Esophagus muscularis mucosa (tissue), 4 donors: Measurements from ENCODE around the gene ITGAX. TPM values are rescaled to one million over a fixed set of nuclear protein-coding genes. Genes with fewer than 3 reads are reported as not detected.

ENCODE experiments used
- DNase-seq: peaks from one replicate; pipeline ENCODE4 v3.0.0-alpha.2; 2017; ENCODE audit errors: extremely low spot score
- H3K27ac ChIP-seq, 4 donors: fragments of 200-600 bp; sonication (generic); replicated peaks in 1 of 4; 1 replicate in 3 of 4; 2 replicates in 1 of 4; pipeline ENCODE4 v1.5.1; 2016 to 2019; ENCODE audit warnings: mild to moderate bottlenecking in 1 of 4
- H3K27me3 ChIP-seq, 4 donors: fragments of 200-600 bp; sonication (generic); one replicate each; pipeline versions ENCODE4 v1.5.1 to v1.6.0; 2016 to 2019
- H3K36me3 ChIP-seq, 4 donors: fragments of 200-600 bp; sonication (generic); one replicate each; pipeline ENCODE4 v1.5.1; 2016 to 2019
- H3K4me1 ChIP-seq, 4 donors: fragments of 200-600 bp; sonication (generic); one replicate each; pipeline ENCODE4 v1.5.1; 2016 to 2019
- H3K4me3 ChIP-seq, 4 donors: fragments of 200-600 bp; sonication (generic); 1 replicate in 2 of 4; 2 replicates in 2 of 4; pipeline ENCODE4 v1.5.1; 2016 to 2019; ENCODE audit warnings: mild to moderate bottlenecking in 4 of 4, moderate library complexity in 1 of 4
- H3K9me3 ChIP-seq, 4 donors: fragments of 200-600 bp; sonication (generic); 1 replicate in 3 of 4; 2 replicates in 1 of 4; pipeline ENCODE4 v1.5.1; 2016 to 2019
- CTCF ChIP-seq, 3 experiments: fragments of 200-600 bp in 2 of 3; fragments of 450-650 bp in 1 of 3; sonication (generic) in 2 of 3; IDR thresholded peaks; one replicate each; pipeline ENCODE4 v1.5.1; 2017 to 2019; ENCODE audit warnings: antibody characterized with exemption in 3 of 3, mild to moderate bottlenecking in 2 of 3, moderate library complexity in 1 of 3
- EP300 ChIP-seq: sonication (generic); formaldehyde crosslinking; IDR thresholded peaks from one replicate; pipeline ENCODE4 v1.6.1; 2017; ENCODE audit warnings: antibody characterized with exemption
- POLR2A ChIP-seq: fragments of 450-650 bp; IDR thresholded peaks from one replicate; pipeline ENCODE4 v1.6.1; 2017; ENCODE audit warnings: antibody characterized with exemption, moderate library complexity, mild to moderate bottlenecking, low read depth
- POLR2AphosphoS5 ChIP-seq, 2 donors: sonication (generic); formaldehyde crosslinking; IDR thresholded peaks; one replicate each; pipeline ENCODE4 v1.6.1; 2017; ENCODE audit warnings: antibody characterized with exemption in 2 of 2
- WGBS: methylation state at CpG from one replicate; pipeline ENCODE4 v1.1.5; 2018; 5-methylcytosine and 5-hydroxymethylcytosine counted together
- intact Hi-C: fragments of 100-400 bp; cut with DNase I; formaldehyde crosslinking; loops from one replicate; pipeline ENCODE4 v1.15.1; 2023
- total RNA-seq, 4 donors: library from RNA; depleted of rRNA; stranded (reverse); fragments of >200 nt; gene quantifications; one replicate each; pipeline versions ENCODE4 v1.1.0 to v1.2.1, GENCODE V29; 2016

The ITGAX gene
- total RNA-seq, 4 donors from 2014 or later = 0.71 to 11.3 (median 3.4) TPM

- Histone ChIP-seq H3K36me3 (no peaks in the 10 kb centered on the region), H3K4me3 (no peak overlapping the region), H3K9me3 (peaks cover 0 to 40% (median 29%) of the 10 kb centered on the region in 4 donors), H3K27me3 (peaks cover 0 to 42% (median 2%) of the 10 kb centered on the region in 4 donors), H3K27ac (no peak overlapping the region), H3K4me1 (no peaks in the 10 kb centered on the region)
- WGBS = 68% methylated on average over 16 of the region's 16 CpGs
- intact Hi-C loops = no loop called here
- DNase-seq = no peak
- TF ChIP-seq POLR2A = no peak
- no peak for TF ChIP-seq POLR2AphosphoS5 (IDR thresholded peaks at IDR 0.05)
These were observed 29.8 kb upstream of the ITGAX start for GRCh38 chr16:31325171-31325570.

- no peak overlapping the region for H3K4me3 ChIP-seq
- H3K36me3 ChIP-seq = no peaks in the 10 kb centered on the region
- 43% methylated on average over 10 of the region's 10 CpGs for WGBS
These were observed 27.2 kb upstream of the ITGAX start for GRCh38 chr16:31327646-31328225.

GRCh38 chr16:31328322-31329052, 26.5 kb upstream of the ITGAX start:
- Histone ChIP-seq H3K27ac (no peak overlapping the region), H3K27me3 (peaks cover 5 to 66% (median 19%) of the 10 kb centered on the region in 4 donors), H3K9me3 (peaks cover 0 to 11% (median 6%) of the 10 kb centered on the region in 4 donors), H3K4me1 (peaks cover 0 to 10% (median 9%) of the 10 kb centered on the region in 4 donors), H3K4me3 (no peak overlapping the region), H3K36me3 (no peaks in the 10 kb centered on the region)
- TF ChIP-seq POLR2AphosphoS5 (IDR thresholded peaks at IDR 0.05) = no peak
- TF ChIP-seq POLR2A = no peak
- no peak for TF ChIP-seq CTCF (IDR thresholded peaks at IDR 0.05)
- no peak for TF ChIP-seq EP300
- DNase-seq = no peak
- 85% methylated on average over 11 of the region's 12 CpGs for WGBS
- intact Hi-C loops = no loop called here

More at GRCh38 chr16:31327646-31328225, 27.2 kb upstream of the ITGAX start:
- DNase-seq = no peak
- Histone ChIP-seq H3K4me1 (peaks cover 0 to 10% (median 9%) of the 10 kb centered on the region in 4 donors), H3K9me3 (peaks cover 0 to 18% (median 12%) of the 10 kb centered on the region in 4 donors), H3K27ac (no peak overlapping the region), H3K27me3 (peaks cover 5 to 60% (median 19%) of the 10 kb centered on the region in 4 donors)
- TF ChIP-seq EP300 (no peak), POLR2A (no peak), CTCF (IDR thresholded peaks at IDR 0.05) (no peak), POLR2AphosphoS5 (IDR thresholded peaks at IDR 0.05) (no peak)
- intact Hi-C loops = no loop called here

GRCh38 chr16:31329671-31330552, 25.1 kb upstream of the ITGAX start:
- no peaks in the 10 kb centered on the region for H3K9me3 ChIP-seq
- H3K27me3 ChIP-seq = peaks cover 5 to 74% (median 19%) of the 10 kb centered on the region in 4 donors

GRCh38 chr16:31330553-31330890, 24.5 kb upstream of the ITGAX start:
- 38% methylated on average over 8 of the region's 8 CpGs for WGBS
- Histone ChIP-seq H3K4me3 (no peak overlapping the region), H3K36me3 (no peaks in the 10 kb centered on the region), H3K4me1 (peaks cover 0 to 10% (median 9%) of the 10 kb centered on the region in 4 donors), H3K9me3 (no peaks in the 10 kb centered on the region), H3K27ac (no peak overlapping the region), H3K27me3 (peaks cover 5 to 74% (median 19%) of the 10 kb centered on the region in 4 donors)
- DNase-seq = no peak
- intact Hi-C loops = no loop called here
- TF ChIP-seq POLR2AphosphoS5 (IDR thresholded peaks at IDR 0.05) = no peak
- no peak for TF ChIP-seq CTCF (IDR thresholded peaks at IDR 0.05)
- peak; percentile 5 for TF ChIP-seq POLR2A
- TF ChIP-seq EP300 = no peak

More at GRCh38 chr16:31329671-31330552, 25.1 kb upstream of the ITGAX start:
- Histone ChIP-seq H3K4me1 (peaks cover 0 to 10% (median 9%) of the 10 kb centered on the region in 4 donors), H3K4me3 (no peak overlapping the region), H3K27ac (no peak overlapping the region), H3K36me3 (no peaks in the 10 kb centered on the region)
- no peak for DNase-seq
- intact Hi-C loops = no loop called here
- TF ChIP-seq POLR2AphosphoS5 (IDR thresholded peaks at IDR 0.05) = no peak
- WGBS = 52% methylated on average over 39 of the region's 39 CpGs
